IMR-90 (cell line): ENCODE results near the gene ATOH8. TPM values are rescaled to one million over a fixed set of nuclear protein-coding genes. Genes with fewer than 3 reads are reported as not detected.

ENCODE experiments used
- ATAC-seq: fragments of 200-7000 bp; cut with Tn5 transposase; 2 replicates; pipeline ENCODE4 v1.9.1; 2020; ENCODE audit warnings: low read depth, mild to moderate bottlenecking, moderate library complexity
- BruUV-seq: library from RNA; stranded (reverse); fragments of 400-500 nt; replicated peaks from 2 replicates; lab custom pipeline; 2021; lab: Mats Ljungman, UMichigan
- CTCF ChIA-PET: fragments of 300-600 bp; formaldehyde crosslinking; extraction: SDS; loops from one replicate; lab custom pipeline; 2021; ENCODE audit warnings: antibody characterized with exemption; lab: Yijun Ruan, JAX
- POLR2A ChIA-PET: fragments of 300-600 bp; sonication (Branson Sonifier 250); formaldehyde crosslinking; loops from one replicate; lab custom pipeline; 2022; ENCODE audit warnings: antibody characterized with exemption; ENCODE audit not compliant: unreplicated experiment; lab: Charles Lee
- DNase-seq: peaks from one replicate; pipeline ENCODE4 v3.0.0; 2013
- H2AFZ ChIP-seq: replicated peaks from 2 replicates; pipeline ENCODE3; 2013; ENCODE audit warnings: low read length, mild to moderate bottlenecking; ENCODE audit not compliant: poor library complexity
- H2AK5ac ChIP-seq: 2 replicates; pipeline ENCODE4 v1.6.1; 2013; ENCODE audit warnings: low read depth, low read length, inconsistent platforms
- H2AK9ac ChIP-seq: replicated peaks from 2 replicates; pipeline ENCODE3; 2013; ENCODE audit warnings: mild to moderate bottlenecking, low read depth, low read length, moderate library complexity; ENCODE audit not compliant: poor library complexity
- H2BK120ac ChIP-seq: 2 replicates; pipeline ENCODE4 v1.6.1; 2013; ENCODE audit warnings: low read depth, low read length, inconsistent platforms
- H2BK15ac ChIP-seq: 3 replicates; pipeline ENCODE4 v1.6.1; 2013; ENCODE audit warnings: low read depth, low read length, inconsistent platforms
- H2BK20ac ChIP-seq: 2 replicates; pipeline ENCODE4 v1.6.1; 2013; ENCODE audit warnings: low read depth, mild to moderate bottlenecking, inconsistent platforms, low read length, moderate library complexity
- H2BK5ac ChIP-seq: 2 replicates; pipeline ENCODE4 v1.6.1; 2013; ENCODE audit warnings: mild to moderate bottlenecking, low read depth, low read length, inconsistent platforms; ENCODE audit not compliant: poor library complexity, severe bottlenecking
- H3K14ac ChIP-seq: replicated peaks from 2 replicates; pipeline ENCODE4 v1.6.1; 2013; ENCODE audit warnings: low read depth, low read length, inconsistent platforms
- H3K18ac ChIP-seq: 2 replicates; pipeline ENCODE4 v1.6.1; 2013; ENCODE audit warnings: low read depth, low read length, control low read depth
- H3K23ac ChIP-seq: 2 replicates; pipeline ENCODE4 v1.6.1; 2013; ENCODE audit warnings: low read depth, low read length, inconsistent platforms
- H3K27ac ChIP-seq: 2 replicates; pipeline ENCODE4 v1.5.1; 2013; ENCODE audit warnings: mild to moderate bottlenecking, control low read depth, low read length; ENCODE audit not compliant: insufficient read depth
- H3K27me3 ChIP-seq: 2 replicates; pipeline ENCODE4 v1.6.1; 2013; ENCODE audit warnings: low read length; ENCODE audit not compliant: control insufficient read depth, insufficient read depth
- H3K36me3 ChIP-seq: 2 replicates; pipeline ENCODE4 v1.6.1; 2013; ENCODE audit warnings: low read length, mixed read lengths; ENCODE audit not compliant: control insufficient read depth, insufficient read depth
- H3K4ac ChIP-seq: 2 replicates; pipeline ENCODE4 v1.6.1; 2013; ENCODE audit warnings: low read depth, low read length, inconsistent platforms
- H3K4me1 ChIP-seq: 2 replicates; pipeline ENCODE4 v1.6.1; 2013; ENCODE audit warnings: low read length, mixed read lengths; ENCODE audit not compliant: control insufficient read depth, insufficient read depth
- H3K4me2 ChIP-seq: 2 replicates; pipeline ENCODE4 v1.6.1; 2013; ENCODE audit warnings: low read depth, mild to moderate bottlenecking, control low read depth, low read length, moderate library complexity
- H3K4me3 ChIP-seq: 2 replicates; pipeline ENCODE4 v1.5.1; 2013; ENCODE audit warnings: low read depth, mild to moderate bottlenecking, control low read depth, low read length, moderate library complexity; ENCODE audit not compliant: insufficient read depth
- H3K56ac ChIP-seq: 2 replicates; pipeline ENCODE4 v1.6.1; 2013; ENCODE audit warnings: low read length, inconsistent platforms; ENCODE audit not compliant: insufficient read depth; ENCODE audit errors: extremely low read depth
- H3K79me1 ChIP-seq, 2 experiments: 2 replicates each; pipeline ENCODE4 v1.6.1; 2013; ENCODE audit warnings: low read length in 2 of 2, inconsistent platforms in 1 of 2, low read depth in 1 of 2
- H3K9ac ChIP-seq: 2 replicates; pipeline ENCODE4 v1.6.1; 2013; ENCODE audit warnings: low read depth, low read length, control low read depth
- H3K9me1 ChIP-seq: 2 replicates; pipeline ENCODE4 v1.6.1; 2013; ENCODE audit warnings: low read length, inconsistent platforms; ENCODE audit not compliant: insufficient read depth
- H3K9me3 ChIP-seq: 2 replicates; pipeline ENCODE4 v1.6.1; 2013; ENCODE audit warnings: low read length; ENCODE audit not compliant: control insufficient read depth, insufficient read depth
- H4K20me1 ChIP-seq: 2 replicates; pipeline ENCODE4 v1.6.1; 2013; ENCODE audit warnings: low read length, inconsistent platforms; ENCODE audit not compliant: insufficient read depth
- H4K5ac ChIP-seq: 2 replicates; pipeline ENCODE4 v1.6.1; 2013; ENCODE audit warnings: mild to moderate bottlenecking, low read depth, low read length, control low read depth
- H4K8ac ChIP-seq, 2 experiments: 2 replicates each; pipeline ENCODE4 v1.6.1; 2013; ENCODE audit warnings: low read depth in 2 of 2, low read length in 2 of 2, control low read depth in 1 of 2, inconsistent platforms in 1 of 2
- H4K91ac ChIP-seq: 2 replicates; pipeline ENCODE4 v1.6.1; 2013; ENCODE audit warnings: low read depth, low read length, inconsistent platforms; ENCODE audit not compliant: insufficient read depth
- POLR2A ChIP-seq: IDR thresholded peaks from 2 replicates; pipeline ENCODE4 v1.6.1; 2012; ENCODE audit warnings: mild to moderate bottlenecking, low read depth, low read length
- WGBS, 2 experiments: methylation state at CpG; one replicate each; pipeline versions ENCODE4 v1.1.5 to v1.1.7; 2013; ENCODE audit warnings: missing lambda C conversion rate in 2 of 2; ENCODE audit not compliant: insufficient read length in 1 of 2; ENCODE audit errors: extremely low coverage in 2 of 2; 5-methylcytosine and 5-hydroxymethylcytosine counted together
- dilution Hi-C: fragments of 300-500 bp; cut with HindIII; formaldehyde crosslinking; loops from one replicate; pipeline ENCODE4 v1.14.3; 2018; ENCODE audit warnings: low sequenced_read_pairs; ENCODE audit not compliant: unreplicated experiment
- in situ Hi-C: fragments of 300-500 bp; cut with MboI; formaldehyde crosslinking; loops from 3 replicates; pipeline ENCODE4 v1.14.3; 2019; ENCODE audit warnings: low sequenced_read_pairs, inconsistent platforms, mixed read lengths
- intact Hi-C: fragments of 100-400 bp; cut with micrococcal nuclease; formaldehyde crosslinking; loops from 2 replicates; pipeline ENCODE4 v1.10.0; 2022
- polyA plus RNA-seq, 3 experiments: library from polyadenylated mRNA; depleted of rRNA; stranded (reverse); fragments of >200 nt; gene quantifications; 2 replicates each; pipeline ENCODE4 v1.2.3, GENCODE V29; 2012; ENCODE audit warnings: low replicate concordance in 1 of 3
- total RNA-seq: library from RNA; depleted of rRNA; stranded (reverse); fragments of >200 nt; gene quantifications from 2 replicates; pipeline ENCODE4 v1.2.3, GENCODE V29; 2012

ATOH8 gene
- total and polyA plus RNA-seq, 2 of the 4 experiments (the other 2 are of a cell fraction) = 7.9 to 9.0 TPM

GRCh38 chr2:85729825-85730510 lies 23.8 kb upstream of the ATOH8 start:
- intact Hi-C loops = loop anchor here (1.0 kb wide), 4 partner anchors 42 to 350 kb away; no protein-coding TSS in a partner anchor
- in situ Hi-C loops = no loop called here
- dilution Hi-C loops = no loop called here
- BruUV-seq = no TSS peak
- Histone ChIP-seq H3K4me2 (no peak overlapping the region), H4K5ac (no peak overlapping the region), H4K91ac (0 out of 2 replicates have a peak overlapping the region, but pooled peaks have one; percentile 49), H3K18ac (no peak overlapping the region), H3K4me3 (no peak overlapping the region), H3K56ac (no peak overlapping the region), H3K9me1 (peaks cover 3% of the 10 kb centered on the region; the same call in 1 of the 2 replicates), H3K4me1 (peaks cover 1% of the 10 kb centered on the region; the same call in 1 of the 2 replicates), H2BK15ac (peak overlapping the region; percentile 56; the same call in 1 of the 3 replicates), H3K27ac (no peak overlapping the region), H2BK120ac (peak overlapping the region; percentile 21; the same call in 1 of the 2 replicates), H3K9me3 (no peaks in the 10 kb centered on the region), H3K27me3 (no peaks in the 10 kb centered on the region), H3K79me1 (no peaks in the 10 kb centered on the region), H3K9ac (no peak overlapping the region), H3K4ac (peak overlapping the region; percentile 65), H2BK20ac (peak overlapping the region; percentile 63), H3K23ac (no peak overlapping the region), H2BK5ac (no peak overlapping the region), H3K36me3 (no peaks in the 10 kb centered on the region), H4K8ac (peak overlapping the region in 1 of 2 experiments; percentile 21; a peak in 1 of 4 replicates), H2AK9ac (no peak overlapping the region), H2AFZ (no peak overlapping the region), H2AK5ac (peak overlapping the region; percentile 83; the same call in 1 of the 2 replicates), H4K20me1 (no peaks in the 10 kb centered on the region), H3K14ac (no peak overlapping the region)
- POLR2A ChIA-PET = no interaction called here
- DNase-seq (no peak), ATAC-seq (no peak)
- WGBS, 2 experiments = 70% methylated on average over 2 of the region's 10 CpGs; no CpG with 5 or more reads in 1 of the 2 experiments
- no peak for TF ChIP-seq POLR2A
- CTCF ChIA-PET = interaction anchor here (1.2 to 2.3 kb wide), 9 partner anchors 10 to 85 kb away, joined by 4 to 33 read pairs (median 6); no protein-coding TSS in a partner anchor
